HepG2 (cell line): ENCODE measurements around the gene BRD1. TPM values are rescaled to one million over a fixed set of nuclear protein-coding genes. Genes with fewer than 3 reads are reported as not detected.

Experiments
- ATAC-seq: fragments of 200-7000 bp; cut with Tn5 transposase; 3 replicates; pipeline ENCODE4 v1.9.1; 2020; ENCODE audit warnings: mild to moderate bottlenecking, moderate library complexity
- BruUV-seq: library from RNA; stranded (reverse); fragments of 400-500 nt; replicated peaks from 2 replicates; lab custom pipeline; 2021; lab: Mats Ljungman, UMichigan
- CTCF ChIA-PET: fragments of 300-600 bp; formaldehyde crosslinking; extraction: SDS; loops from one replicate; lab custom pipeline; 2021; ENCODE audit warnings: low total read pairs, inconsistent platforms, low intra/inter-chr PET ratio; lab: Yijun Ruan, JAX
- POLR2A ChIA-PET: fragments of 350-600 bp; sonication (Branson Sonifier 250); formaldehyde crosslinking; loops from one replicate; lab custom pipeline; 2020; ENCODE audit warnings: antibody characterized with exemption, inconsistent platforms; lab: Yijun Ruan, JAX
- DNase-seq: peaks from one replicate; pipeline ENCODE4 v3.0.0-alpha.2; 2015; ENCODE audit warnings: low spot score
- FAIRE-seq: peaks from 3 replicates; lab custom pipeline; 2011; peaks lifted over from hg19 to GRCh38; lab: Jason Lieb, UNC
- H2AFZ ChIP-seq: one replicate; pipeline ENCODE4 v1.6.1; 2011; ENCODE audit warnings: low read length, inconsistent platforms
- H3K27ac ChIP-seq: fragments of 300-600 bp; 3 replicates; pipeline ENCODE4 v1.8.0; 2011; ENCODE audit warnings: mixed run types, mild to moderate bottlenecking, mixed read lengths, low read length, inconsistent platforms; ENCODE audit not compliant: insufficient read depth; ENCODE audit errors: extremely low read length
- H3K27me3 ChIP-seq, 2 experiments: fragments of 200-600 bp in 1 of 2; 2 replicates in 1 of 2; 3 replicates in 1 of 2; pipeline versions ENCODE4 v1.6.0 to v1.8.0; 2011; ENCODE audit warnings: low read length in 2 of 2, mild to moderate bottlenecking in 2 of 2, moderate library complexity in 2 of 2, inconsistent platforms in 1 of 2; ENCODE audit not compliant: insufficient read depth in 2 of 2, control insufficient read depth in 1 of 2
- H3K36me3 ChIP-seq, 2 experiments: fragments of 200-600 bp in 1 of 2; replicated peaks in 1 of 2; 2 replicates in 1 of 2; 3 replicates in 1 of 2; pipeline versions ENCODE4 v1.5.1 to v1.8.0; 2011; ENCODE audit warnings: low read length in 2 of 2, inconsistent platforms in 1 of 2; ENCODE audit not compliant: insufficient read depth in 2 of 2, control insufficient read depth in 1 of 2
- H3K4me1 ChIP-seq: 2 replicates; pipeline ENCODE4 v1.5.1; 2012; ENCODE audit warnings: low read length, inconsistent platforms; ENCODE audit not compliant: insufficient read depth
- H3K4me2 ChIP-seq: 2 replicates; pipeline ENCODE4 v1.6.0; 2011; ENCODE audit warnings: low read depth, low read length, inconsistent platforms
- H3K4me3 ChIP-seq, 3 experiments: fragments of 200-600 bp in 1 of 3; sonication (generic), shearing (Covaris generic) in 1 of 3; replicated peaks in 1 of 3; 2 replicates each; pipeline ENCODE4 v1.5.1; 2011 to 2016; ENCODE audit warnings: low read length in 3 of 3, inconsistent platforms in 2 of 3, low read depth in 2 of 3, mild to moderate bottlenecking in 2 of 3, control low read depth in 1 of 3, mixed read lengths in 1 of 3; ENCODE audit not compliant: insufficient read depth in 1 of 3
- H3K79me2 ChIP-seq: one replicate; pipeline ENCODE4 v1.6.1; 2011; ENCODE audit warnings: low read length, inconsistent platforms; ENCODE audit not compliant: insufficient read depth
- H3K9ac ChIP-seq: 2 replicates; pipeline ENCODE4 v1.6.0; 2011; ENCODE audit warnings: mild to moderate bottlenecking, low read depth, low read length, inconsistent platforms; ENCODE audit not compliant: insufficient read depth
- H3K9me3 ChIP-seq: 2 replicates; pipeline ENCODE4 v1.5.1; 2012; ENCODE audit warnings: mild to moderate bottlenecking, low read length
- H4K20me1 ChIP-seq: 2 replicates; pipeline ENCODE4 v1.6.0; 2011; ENCODE audit warnings: inconsistent platforms, mild to moderate bottlenecking, low read length, moderate library complexity; ENCODE audit not compliant: insufficient read depth
- AGO2 ChIP-seq: fragments of 200-400 bp; formaldehyde crosslinking; optimal IDR thresholded peaks from 2 replicates; pipeline ENCODE3; 2017; ENCODE audit warnings: mild to moderate bottlenecking, low read depth, low read length, moderate library complexity
- CREB1 ChIP-seq, 2 experiments: fragments of 450-650 bp in 1 of 2; IDR thresholded peaks; 2 replicates each; pipeline ENCODE4 v1.6.1; 2016 to 2017; ENCODE audit warnings: control low read depth in 1 of 2, mild to moderate bottlenecking in 1 of 2, missing compliant biosample characterization in 1 of 2, missing genetic modification characterization in 1 of 2
- FOXA3 ChIP-seq: IDR thresholded peaks from 2 replicates; pipeline ENCODE4 v1.6.1; 2016; ENCODE audit warnings: missing genetic modification reagents, missing compliant biosample characterization
- HIC2 ChIP-seq: sonication (generic); formaldehyde crosslinking; IDR thresholded peaks from 2 replicates; pipeline ENCODE4 v1.9.0; 2022; ENCODE audit warnings: low read depth, missing genetic modification reagents
- PAF1 ChIP-seq: IDR thresholded peaks from 2 replicates; pipeline ENCODE4 v1.6.1; 2016; ENCODE audit warnings: missing genetic modification reagents, missing compliant biosample characterization
- TCF7L2 ChIP-seq: IDR thresholded peaks from 2 replicates; pipeline ENCODE4 v1.6.1; 2011; ENCODE audit warnings: mild to moderate bottlenecking, low read depth, low read length, moderate library complexity
- UBTF ChIP-seq: sonication (generic); formaldehyde crosslinking; IDR thresholded peaks from 2 replicates; pipeline ENCODE4 v1.4.0; 2020; ENCODE audit warnings: mild to moderate bottlenecking, missing genetic modification reagents
- ZBTB38 ChIP-seq: sonication (generic); formaldehyde crosslinking; IDR thresholded peaks from 2 replicates; pipeline ENCODE4 v1.5.1; 2020; ENCODE audit warnings: mild to moderate bottlenecking, missing genetic modification reagents
- ZHX1 ChIP-seq: sonication (generic); formaldehyde crosslinking; IDR thresholded peaks from 2 replicates; pipeline ENCODE4 v1.8.1; 2022; ENCODE audit warnings: low read depth, mild to moderate bottlenecking, missing genetic modification reagents
- ZNF619 ChIP-seq: sonication (generic); formaldehyde crosslinking; IDR thresholded peaks from 2 replicates; pipeline ENCODE4 v1.4.0; 2020; ENCODE audit warnings: mild to moderate bottlenecking, missing genetic modification reagents
- ZNF746 ChIP-seq: sonication (generic); formaldehyde crosslinking; IDR thresholded peaks from 2 replicates; pipeline ENCODE4 v1.8.0; 2022; ENCODE audit warnings: mild to moderate bottlenecking, missing genetic modification reagents
- ZZZ3 ChIP-seq: sonication (generic); formaldehyde crosslinking; IDR thresholded peaks from 2 replicates; pipeline ENCODE4 v1.4.0; 2020; ENCODE audit warnings: missing genetic modification reagents, mild to moderate bottlenecking, borderline replicate concordance
- WGBS: methylation state at CpG from one replicate; pipeline ENCODE4 v1.1.6; 2017; ENCODE audit warnings: low lambda C conversion rate; 5-methylcytosine and 5-hydroxymethylcytosine counted together
- in situ Hi-C: cut with HindIII; loops from 2 replicates; pipeline ENCODE4 v1.10.0; 2017; ENCODE audit warnings: low pct_unique_long_range_greater_than_20kb; ENCODE audit not compliant: extremely low pct_ligation_motif_present
- intact Hi-C: fragments of 100-400 bp; cut with micrococcal nuclease; formaldehyde crosslinking; loops from one replicate; pipeline ENCODE4 v1.10.0; 2022; ENCODE audit not compliant: unreplicated experiment
- polyA plus RNA-seq, 8 experiments: library from polyadenylated mRNA; depleted of rRNA in 3 of 8; stranded (reverse) in 7 of 8; unstranded in 1 of 8; fragments of >200 nt; fragmentation: Illumina TruSeq in 4 of 8; extraction: Trizol in 4 of 8; gene quantifications; 2 replicates each; pipeline versions ENCODE4 v1.2.1 to v1.2.3, GENCODE V29; 2011 to 2016; ENCODE audit warnings: low read depth in 4 of 8, missing spikeins in 1 of 8, mixed read lengths in 1 of 8; ENCODE audit not compliant: insufficient read depth in 1 of 8
- total RNA-seq, 5 experiments: library from RNA; depleted of rRNA; stranded (reverse); fragments of >200 nt; fragmentation: Illumina TruSeq; extraction: Trizol; gene quantifications; 2 replicates each; pipeline ENCODE4 v1.2.3, GENCODE V29; 2016; ENCODE audit warnings: low read depth in 1 of 5
- TF ChIP-seq, protein P1 (sequence below): sonication (generic); formaldehyde crosslinking; IDR thresholded peaks from 2 replicates; pipeline ENCODE4 v1.4.0; 2020; ENCODE audit warnings: missing genetic modification reagents
- TF ChIP-seq, protein P2 (sequence below): sonication (generic); formaldehyde crosslinking; IDR thresholded peaks from 2 replicates; pipeline ENCODE4 v1.5.0; 2020; ENCODE audit warnings: missing genetic modification reagents, mild to moderate bottlenecking, borderline replicate concordance

The BRD1 gene
- total and polyA plus RNA-seq, 2 of the 13 experiments (the other 11 are each of a cell fraction or from before 2014, with no cell fraction given), result 5.1 to 12.0 TPM

GRCh38 chr22:49799431-49800075 is 28.1 kb downstream of the BRD1 start:
- Histone ChIP-seq H4K20me1 (peaks cover 24% of the 10 kb centered on the region; the same call in 1 of the 2 replicates), H3K27me3 (no peaks in the 10 kb centered on the region), H3K36me3 (peaks cover 42 to 84% of the 10 kb centered on the region in 2 experiments), H3K9ac (no peak overlapping the region), H3K27ac (no peak overlapping the region), H3K79me2 (peaks cover 45% of the 10 kb centered on the region), H2AFZ (no peak overlapping the region), H3K4me3 (no peak overlapping the region), H3K4me2 (no peak overlapping the region), H3K4me1 (no peaks in the 10 kb centered on the region), H3K9me3 (no peaks in the 10 kb centered on the region)
- CTCF ChIA-PET, result no interaction called here
- in situ Hi-C loops (no loop called here), intact Hi-C loops (no loop called here)
- DNase-seq, result no peak
- BruUV-seq, result no TSS peak
- WGBS, result 97% methylated on average over 6 of the region's 18 CpGs
- no peak; the same call in 2 of the 3 replicates for ATAC-seq
- POLR2A ChIA-PET, result no interaction called here
- no peak for FAIRE-seq
- TF ChIP-seq HIC2 (CRISPR knock-in tag), result no peak
- TF ChIP-seq ZNF746 (CRISPR knock-in tag), result no peak
- TF ChIP-seq PAF1, result no peak
- TF ChIP-seq ZBTB38 (CRISPR knock-in tag), result no peak
- no peak for TF ChIP-seq ZHX1 (CRISPR knock-in tag)
- no peak for TF ChIP-seq ZNF619 (CRISPR knock-in tag)
- TF ChIP-seq, protein P1, sequence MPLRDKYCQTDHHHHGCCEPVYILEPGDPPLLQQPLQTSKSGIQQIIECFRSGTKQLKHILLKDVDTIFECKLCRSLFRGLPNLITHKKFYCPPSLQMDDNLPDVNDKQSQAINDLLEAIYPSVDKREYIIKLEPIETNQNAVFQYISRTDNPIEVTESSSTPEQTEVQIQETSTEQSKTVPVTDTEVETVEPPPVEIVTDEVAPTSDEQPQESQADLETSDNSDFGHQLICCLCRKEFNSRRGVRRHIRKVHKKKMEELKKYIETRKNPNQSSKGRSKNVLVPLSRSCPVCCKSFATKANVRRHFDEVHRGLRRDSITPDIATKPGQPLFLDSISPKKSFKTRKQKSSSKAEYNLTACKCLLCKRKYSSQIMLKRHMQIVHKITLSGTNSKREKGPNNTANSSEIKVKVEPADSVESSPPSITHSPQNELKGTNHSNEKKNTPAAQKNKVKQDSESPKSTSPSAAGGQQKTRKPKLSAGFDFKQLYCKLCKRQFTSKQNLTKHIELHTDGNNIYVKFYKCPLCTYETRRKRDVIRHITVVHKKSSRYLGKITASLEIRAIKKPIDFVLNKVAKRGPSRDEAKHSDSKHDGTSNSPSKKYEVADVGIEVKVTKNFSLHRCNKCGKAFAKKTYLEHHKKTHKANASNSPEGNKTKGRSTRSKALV, result no peak
- no peak for TF ChIP-seq FOXA3 (CRISPR knock-in tag)
- no peak for TF ChIP-seq UBTF (CRISPR knock-in tag)
- TF ChIP-seq CREB1 (IDR thresholded peaks at IDR 0.05), result no peak
- no peak for TF ChIP-seq CREB1 (CRISPR knock-in tag; IDR thresholded peaks at IDR 0.05)
- no peak for TF ChIP-seq TCF7L2
- TF ChIP-seq ZZZ3 (CRISPR knock-in tag), result no peak
- TF ChIP-seq, protein P2, sequence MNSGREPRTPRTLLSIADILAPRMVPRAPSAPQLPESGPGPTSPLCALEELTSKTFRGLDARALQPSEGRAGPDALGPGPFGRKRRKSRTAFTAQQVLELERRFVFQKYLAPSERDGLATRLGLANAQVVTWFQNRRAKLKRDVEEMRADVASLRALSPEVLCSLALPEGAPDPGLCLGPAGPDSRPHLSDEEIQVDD, result no peak
- TF ChIP-seq AGO2, result no peak
